Measurements from ENCODE around the gene UST. TPM values are rescaled to one million over a fixed set of nuclear protein-coding genes. Genes with fewer than 3 reads are reported as not detected.

The UST gene
- total RNA-seq, 4 donors from 2014 or later, result 9.6 to 34.6 (median 25.9) TPM

GRCh38 chr6:148822819-148823218, 76.0 kb downstream of the UST start:
- TF ChIP-seq CTCF (IDR thresholded peaks at IDR 0.05; ENCODE audit: low read depth), result no peak

GRCh38 chr6:148824291-148824690, 77.5 kb downstream of the UST start:
- TF ChIP-seq CTCF (IDR thresholded peaks at IDR 0.05; ENCODE audit: low read depth), result no peak

- no peak for TF ChIP-seq CTCF (IDR thresholded peaks at IDR 0.05; ENCODE audit: low read depth)
These were observed 78.1 kb downstream of the UST start for GRCh38 chr6:148824960-148825359.

- TF ChIP-seq CTCF (IDR thresholded peaks at IDR 0.05; ENCODE audit: low read depth), result no peak
These were observed 78.7 kb downstream of the UST start for GRCh38 chr6:148825492-148825891.

GRCh38 chr6:148827416-148828045, 80.7 kb downstream of the UST start:
- TF ChIP-seq CTCF (IDR thresholded peaks at IDR 0.05; ENCODE audit: low read depth), result no peak

- TF ChIP-seq CTCF (IDR thresholded peaks at IDR 0.05; ENCODE audit: low read depth), result no peak
These were observed 81.2 kb downstream of the UST start for GRCh38 chr6:148828047-148828446.

- TF ChIP-seq CTCF (IDR thresholded peaks at IDR 0.05; ENCODE audit: low read depth), result no peak
These were observed 82.7 kb downstream of the UST start for GRCh38 chr6:148829415-148830101.

All from subcutaneous adipose tissue (tissue), 4 donors.